GM12891 (cell line): Measurements from ENCODE around the gene DET1.

Experiments
- PAX5 ChIP-seq: IDR thresholded peaks from 2 replicates; pipeline ENCODE4 v1.6.1; 2011; ENCODE audit warnings: low read length, moderate library complexity, mild to moderate bottlenecking; ENCODE audit not compliant: insufficient read depth, severe bottlenecking
- POLR2A ChIP-seq: IDR thresholded peaks from 2 replicates; pipeline ENCODE4 v1.6.1; 2011; ENCODE audit warnings: low read depth, low read length, control low read depth
- POLR2AphosphoS5 ChIP-seq: IDR thresholded peaks from 2 replicates; pipeline ENCODE4 v1.6.1; 2011; ENCODE audit warnings: low read depth, low read length, control low read depth
- SPI1 ChIP-seq: IDR thresholded peaks from 2 replicates; pipeline ENCODE4 v1.6.1; 2011; ENCODE audit warnings: low read depth, low read length, control low read depth
- TAF1 ChIP-seq: IDR thresholded peaks from 2 replicates; pipeline ENCODE4 v1.6.1; 2011; ENCODE audit warnings: low read depth, low read length, control low read depth

- no peak for TF ChIP-seq POLR2AphosphoS5
- TF ChIP-seq POLR2A, result no peak
- TF ChIP-seq TAF1, result no peak
- TF ChIP-seq PAX5, result no peak
- TF ChIP-seq SPI1, result no peak
Observed at GRCh38 chr15:88487178-88487795, 59.2 kb downstream of the DET1 start.
